ENCODE measurements around the gene NXNL1.

GRCh38 chr19:17424743-17425365 is 35.9 kb downstream of the NXNL1 start:
- TF ChIP-seq POLR2A (conservative IDR thresholded peaks at IDR 0.05) (no peak), FOXJ3 (CRISPR knock-in tag; IDR thresholded peaks at IDR 0.05) (no peak), EZH2 (IDR thresholded peaks at IDR 0.05; ENCODE audit: borderline replicate concordance, low read depth, low read length) (no peak), CTCF (IDR thresholded peaks at IDR 0.05 in 2 of 3, conservative IDR thresholded peaks at IDR 0.05 in 1 of 3; ENCODE audit: insufficient read depth in 2 of 3, low read depth in 1 of 3, low read length in 3 of 3) (peak; percentile 78 to 87 (median 80)), HDAC2 (IDR thresholded peaks at IDR 0.05) (0 out of 2 replicates have a peak, but pooled peaks have one; percentile 47), SAFB2 (IDR thresholded peaks at IDR 0.05; ENCODE audit: borderline replicate concordance, low read depth, low read length, severe bottlenecking) (no peak), MXI1 (IDR thresholded peaks at IDR 0.05; ENCODE audit: low read depth, low read length) (no peak), USF2 (CRISPR knock-in tag; IDR thresholded peaks at IDR 0.05) (no peak), SFPQ (IDR thresholded peaks at IDR 0.05; ENCODE audit: low read depth, low read length) (no peak), LARP7 (IDR thresholded peaks at IDR 0.05) (no peak), ZNF23 (CRISPR knock-in tag; IDR thresholded peaks at IDR 0.05) (no peak), BDP1 (IDR thresholded peaks at IDR 0.05; ENCODE audit: insufficient read depth, insufficient read length) (no peak), DDX20 (tag; IDR thresholded peaks at IDR 0.05; ENCODE audit: low read depth) (no peak), PHB (CRISPR knock-in tag; IDR thresholded peaks at IDR 0.05) (no peak)
